Naive thymus-derived CD4-positive, alpha-beta T cell (primary cell): ENCODE data around the gene OOSP3. TPM values are rescaled to one million over a fixed set of nuclear protein-coding genes. Genes with fewer than 3 reads are reported as not detected.

Experiments
- ATAC-seq: fragments of 150-1000 bp; cut with Tn5 transposase; 2 replicates; pipeline ENCODE4 v1.10.0; 2021; ENCODE audit warnings: mild to moderate bottlenecking, moderate library complexity
- CTCF ChIA-PET: fragments of 350-600 bp; sonication (Branson Sonifier 250); formaldehyde crosslinking; loops from one replicate; lab custom pipeline; 2021; ENCODE audit warnings: antibody characterized with exemption; lab: Charles Lee
- POLR2A ChIA-PET: fragments of 350-600 bp; sonication (Branson Sonifier 250); formaldehyde crosslinking; loops from one replicate; lab custom pipeline; 2021; ENCODE audit warnings: antibody characterized with exemption, inconsistent platforms; lab: Charles Lee
- DNase-seq, 9 donors: peaks; one replicate each; pipeline versions ENCODE4 v3.0.0 to v3.0.0-alpha.2; 2020 to 2022; ENCODE audit warnings: mixed read lengths in 1 of 9
- H3K27ac ChIP-seq: one replicate; pipeline ENCODE4 v1.7.0; 2013; ENCODE audit warnings: mild to moderate bottlenecking, low read depth, low read length, moderate library complexity
- H3K27me3 ChIP-seq, 2 donors: one replicate each; pipeline ENCODE4 v1.7.0; 2013; ENCODE audit warnings: low read length in 2 of 2, mild to moderate bottlenecking in 2 of 2, moderate library complexity in 2 of 2; ENCODE audit not compliant: control insufficient read depth in 2 of 2, insufficient read depth in 2 of 2
- H3K36me3 ChIP-seq, 3 experiments: 1 replicate in 2 of 3; 2 replicates in 1 of 3; pipeline ENCODE4 v1.7.0; 2013; ENCODE audit warnings: low read length in 3 of 3, mild to moderate bottlenecking in 3 of 3, moderate library complexity in 1 of 3; ENCODE audit not compliant: insufficient read depth in 3 of 3, control insufficient read depth in 2 of 3
- H3K4me1 ChIP-seq, 2 donors: one replicate each; pipeline ENCODE4 v1.7.0; 2013; ENCODE audit warnings: low read length in 2 of 2, mild to moderate bottlenecking in 2 of 2, moderate library complexity in 1 of 2; ENCODE audit not compliant: control insufficient read depth in 2 of 2, insufficient read depth in 2 of 2
- H3K4me3 ChIP-seq: 2 replicates; pipeline ENCODE4 v1.7.0; 2013; ENCODE audit warnings: mild to moderate bottlenecking, low read length
- H3K9me3 ChIP-seq, 3 experiments: 1 replicate in 2 of 3; 2 replicates in 1 of 3; pipeline ENCODE4 v1.7.0; 2013; ENCODE audit warnings: low read length in 3 of 3; ENCODE audit not compliant: control insufficient read depth in 2 of 3
- H3K27ac Mint-ChIP-seq, 9 donors: one replicate each; pipeline ENCODE4 v1.8.0; 2020 to 2022; ENCODE audit warnings: mixed read lengths in 9 of 9, mild to moderate bottlenecking in 8 of 9, moderate library complexity in 5 of 9, inconsistent platforms in 2 of 9
- H3K27me3 Mint-ChIP-seq, 5 donors: one replicate each; pipeline ENCODE4 v1.8.0; 2021 to 2022; ENCODE audit warnings: mixed read lengths in 5 of 5, mild to moderate bottlenecking in 1 of 5
- H3K36me3 Mint-ChIP-seq, 5 donors: one replicate each; pipeline ENCODE4 v1.8.0; 2020 to 2022; ENCODE audit warnings: mixed read lengths in 5 of 5, mild to moderate bottlenecking in 3 of 5, inconsistent platforms in 1 of 5
- H3K4me1 Mint-ChIP-seq, 7 donors: one replicate each; pipeline ENCODE4 v1.8.0; 2020 to 2022; ENCODE audit warnings: mixed read lengths in 7 of 7, mild to moderate bottlenecking in 3 of 7, inconsistent platforms in 1 of 7
- H3K4me3 Mint-ChIP-seq, 10 donors: one replicate each; pipeline ENCODE4 v1.8.0; 2020 to 2022; ENCODE audit warnings: mild to moderate bottlenecking in 10 of 10, mixed read lengths in 10 of 10, moderate library complexity in 6 of 10, inconsistent platforms in 2 of 10
- H3K9me3 Mint-ChIP-seq, 11 donors: one replicate each; pipeline ENCODE4 v1.8.0; 2020 to 2022; ENCODE audit warnings: mixed read lengths in 11 of 11, mild to moderate bottlenecking in 4 of 11, inconsistent platforms in 1 of 11, moderate library complexity in 1 of 11
- intact Hi-C, 2 donors: fragments of 100-400 bp; cut with micrococcal nuclease; formaldehyde crosslinking; loops; one replicate each; pipeline ENCODE4 v1.15.1; 2023
- polyA plus RNA-seq, 2 donors: library from polyadenylated mRNA; unstranded; fragments of 300-500 nt; fragmentation: Illumina TruSeq; gene quantifications; one replicate each; pipeline ENCODE4 v1.2.3, GENCODE V29; 2021
- total RNA-seq, 6 experiments: library from RNA in 5 of 6; stranded (reverse) in 5 of 6; gene quantifications; 1 replicate in 5 of 6; 2 replicates in 1 of 6; pipeline ENCODE4 v1.2.3 and lab custom pipeline; 2021 to 2026

The OOSP3 gene
- total RNA-seq (not detected), polyA plus RNA-seq (not detected), total RNA-seq (lab: John Stamatoyannopoulos, UW) (not detected)

- ATAC-seq (no peak), DNase-seq (no peak)
- no peaks in the 10 kb centered on the region for H3K36me3 ChIP-seq
- Mint-ChIP-seq H3K27ac (no peak within 1 kb of the TSS), H3K4me3 (no peak within 1 kb of the TSS), H3K36me3 (no peaks in the 10 kb centered on the region), H3K9me3 (no peaks in the 10 kb centered on the region), H3K27me3 (peaks cover 3 to 21% (median 18%) of the 10 kb centered on the region in 5 donors), H3K4me1 (no peaks in the 10 kb centered on the region)
- no peaks in the 10 kb centered on the region for H3K9me3 ChIP-seq
- no peaks in the 10 kb centered on the region for H3K27me3 ChIP-seq
- no peaks in the 10 kb centered on the region for H3K4me1 ChIP-seq
- ChIA-PET POLR2A (no interaction called here), CTCF (no interaction called here)
- no peak within 1 kb of the TSS for H3K4me3 ChIP-seq
- intact Hi-C loops: no loop called here
- no peak within 1 kb of the TSS for H3K27ac ChIP-seq
Measured at GRCh38 chr11:59878575-59878974, at the start of gene OOSP3. Gene OOSP3 (plus strand): TSS chr11:59878782. CDS start chr11:59878809, 27 bp downstream.

- H3K4me3 ChIP-seq: no peak overlapping the region
- H3K4me3 Mint-ChIP-seq: no peak overlapping the region
- no peaks in the 10 kb centered on the region for H3K27me3 ChIP-seq
- POLR2A ChIA-PET: no interaction called here
- H3K27ac Mint-ChIP-seq: no peak overlapping the region
- H3K27ac ChIP-seq: no peak overlapping the region
- H3K9me3 ChIP-seq: no peaks in the 10 kb centered on the region
- no peaks in the 10 kb centered on the region for H3K36me3 Mint-ChIP-seq
- H3K4me1 Mint-ChIP-seq: no peaks in the 10 kb centered on the region
- no peaks in the 10 kb centered on the region for H3K9me3 Mint-ChIP-seq
- ATAC-seq (no peak), DNase-seq (no peak)
- H3K4me1 ChIP-seq: no peaks in the 10 kb centered on the region
- peaks cover 0 to 10% (median 4%) of the 10 kb centered on the region in 5 donors for H3K27me3 Mint-ChIP-seq
- intact Hi-C loops: no loop called here
- no peaks in the 10 kb centered on the region for H3K36me3 ChIP-seq
- CTCF ChIA-PET: no interaction called here
Measured at GRCh38 chr11:59829358-59829757, 49.2 kb upstream of the OOSP3 start.

- Mint-ChIP-seq H3K27ac (no peak overlapping the region), H3K9me3 (no peaks in the 10 kb centered on the region), H3K4me3 (no peak overlapping the region), H3K36me3 (no peaks in the 10 kb centered on the region), H3K27me3 (peaks cover 0 to 10% (median 7%) of the 10 kb centered on the region in 5 donors), H3K4me1 (no peaks in the 10 kb centered on the region)
- no peak overlapping the region for H3K27ac ChIP-seq
- H3K36me3 ChIP-seq: no peaks in the 10 kb centered on the region
- no peak for ATAC-seq
- no peak for DNase-seq
- POLR2A ChIA-PET: no interaction called here
- intact Hi-C loops: no loop called here
- H3K9me3 ChIP-seq: no peaks in the 10 kb centered on the region
- CTCF ChIA-PET: no interaction called here
- H3K4me3 ChIP-seq: no peak overlapping the region
- H3K27me3 ChIP-seq: no peaks in the 10 kb centered on the region
- no peaks in the 10 kb centered on the region for H3K4me1 ChIP-seq
Measured at GRCh38 chr11:59833602-59834001, 45.0 kb upstream of the OOSP3 start.

- Mint-ChIP-seq H3K9me3 (no peaks in the 10 kb centered on the region), H3K27me3 (peaks cover 3 to 14% (median 9%) of the 10 kb centered on the region in 5 donors), H3K27ac (no peak overlapping the region), H3K36me3 (no peaks in the 10 kb centered on the region), H3K4me3 (no peak overlapping the region), H3K4me1 (no peaks in the 10 kb centered on the region)
- DNase-seq (no peak), ATAC-seq (no peak)
- Histone ChIP-seq H3K36me3 (no peaks in the 10 kb centered on the region), H3K27me3 (no peaks in the 10 kb centered on the region), H3K27ac (no peak overlapping the region), H3K4me3 (no peak overlapping the region), H3K9me3 (no peaks in the 10 kb centered on the region), H3K4me1 (no peaks in the 10 kb centered on the region)
- POLR2A ChIA-PET: no interaction called here
- CTCF ChIA-PET: no interaction called here
- intact Hi-C loops: no loop called here
Measured at GRCh38 chr11:59839615-59840014, 39.0 kb upstream of the OOSP3 start.

GRCh38 chr11:59841514-59841913 lies 37.1 kb upstream of the OOSP3 start:
- no peak for DNase-seq
- H3K27ac ChIP-seq: no peak overlapping the region
- Mint-ChIP-seq H3K36me3 (no peaks in the 10 kb centered on the region), H3K27ac (no peak overlapping the region), H3K4me1 (no peaks in the 10 kb centered on the region), H3K27me3 (peaks cover 3 to 14% (median 9%) of the 10 kb centered on the region in 5 donors), H3K9me3 (no peaks in the 10 kb centered on the region), H3K4me3 (no peak overlapping the region)
- no peak overlapping the region for H3K4me3 ChIP-seq
- no peaks in the 10 kb centered on the region for H3K9me3 ChIP-seq
- intact Hi-C loops: no loop called here
- no peaks in the 10 kb centered on the region for H3K4me1 ChIP-seq
- ChIA-PET CTCF (no interaction called here), POLR2A (no interaction called here)
- no peaks in the 10 kb centered on the region for H3K36me3 ChIP-seq
- ATAC-seq: no peak
- H3K27me3 ChIP-seq: no peaks in the 10 kb centered on the region

GRCh38 chr11:59842316-59842715 lies 36.3 kb upstream of the OOSP3 start:
- CTCF ChIA-PET: no interaction called here

GRCh38 chr11:59845399-59845798 lies 33.2 kb upstream of the OOSP3 start, which contains the start of gene CBLIF:
Gene CBLIF (minus strand): TSS chr11:59845499. CDS start chr11:59845453, 46 bp downstream.
- POLR2A ChIA-PET: no interaction called here
- no peak within 1 kb of the TSS for H3K27ac Mint-ChIP-seq
- no peaks in the 10 kb centered on the region for H3K4me1 Mint-ChIP-seq
- H3K4me3 Mint-ChIP-seq: no peak within 1 kb of the TSS
- no peaks in the 10 kb centered on the region for H3K27me3 ChIP-seq
- H3K9me3 ChIP-seq: no peaks in the 10 kb centered on the region
- peaks cover 0 to 6% (median 0%) of the 10 kb centered on the region in 11 donors for H3K9me3 Mint-ChIP-seq
- H3K4me3 ChIP-seq: no peak within 1 kb of the TSS
- CTCF ChIA-PET: no interaction called here
- no peaks in the 10 kb centered on the region for H3K36me3 ChIP-seq
- DNase-seq (no peak), ATAC-seq (no peak)
- no peaks in the 10 kb centered on the region for H3K4me1 ChIP-seq
- H3K36me3 Mint-ChIP-seq: no peaks in the 10 kb centered on the region
- intact Hi-C loops: no loop called here
- no peak within 1 kb of the TSS for H3K27ac ChIP-seq
- H3K27me3 Mint-ChIP-seq: peaks cover 0 to 10% (median 6%) of the 10 kb centered on the region in 5 donors

More at GRCh38 chr11:59842316-59842715, 36.3 kb upstream of the OOSP3 start:
- no peak overlapping the region for H3K27ac Mint-ChIP-seq
- Histone ChIP-seq H3K36me3 (no peaks in the 10 kb centered on the region), H3K9me3 (no peaks in the 10 kb centered on the region), H3K4me1 (no peaks in the 10 kb centered on the region), H3K4me3 (no peak overlapping the region), H3K27me3 (no peaks in the 10 kb centered on the region), H3K27ac (no peak overlapping the region)
- H3K9me3 Mint-ChIP-seq: peaks cover 0 to under 1% (median 0%) of the 10 kb centered on the region in 11 donors
- no peaks in the 10 kb centered on the region for H3K36me3 Mint-ChIP-seq
- ATAC-seq (no peak), DNase-seq (no peak)
- intact Hi-C loops: no loop called here
- H3K4me1 Mint-ChIP-seq: no peaks in the 10 kb centered on the region
- no peak overlapping the region for H3K4me3 Mint-ChIP-seq
- POLR2A ChIA-PET: no interaction called here
- peaks cover 0 to 14% (median 9%) of the 10 kb centered on the region in 5 donors for H3K27me3 Mint-ChIP-seq
